GM12878 (cell line): ENCODE results near the gene MAML3.

Source experiments
- NR2C1 ChIP-seq: fragments of 450-650 bp; IDR thresholded peaks from 2 replicates; pipeline ENCODE4 v1.6.1; 2017; ENCODE audit warnings: antibody characterized with exemption, mild to moderate bottlenecking, moderate library complexity
- RAD21 ChIP-seq: IDR thresholded peaks from 2 replicates; pipeline ENCODE4 v1.6.1; 2011; ENCODE audit warnings: mild to moderate bottlenecking, low read depth, low read length, moderate library complexity; ENCODE audit not compliant: insufficient read depth
- ZBTB11 ChIP-seq: fragments of 450-650 bp; formaldehyde crosslinking; IDR thresholded peaks from 2 replicates; pipeline ENCODE4 v1.5.0; 2022; ENCODE audit warnings: mild to moderate bottlenecking, missing genetic modification characterization

DNA sequence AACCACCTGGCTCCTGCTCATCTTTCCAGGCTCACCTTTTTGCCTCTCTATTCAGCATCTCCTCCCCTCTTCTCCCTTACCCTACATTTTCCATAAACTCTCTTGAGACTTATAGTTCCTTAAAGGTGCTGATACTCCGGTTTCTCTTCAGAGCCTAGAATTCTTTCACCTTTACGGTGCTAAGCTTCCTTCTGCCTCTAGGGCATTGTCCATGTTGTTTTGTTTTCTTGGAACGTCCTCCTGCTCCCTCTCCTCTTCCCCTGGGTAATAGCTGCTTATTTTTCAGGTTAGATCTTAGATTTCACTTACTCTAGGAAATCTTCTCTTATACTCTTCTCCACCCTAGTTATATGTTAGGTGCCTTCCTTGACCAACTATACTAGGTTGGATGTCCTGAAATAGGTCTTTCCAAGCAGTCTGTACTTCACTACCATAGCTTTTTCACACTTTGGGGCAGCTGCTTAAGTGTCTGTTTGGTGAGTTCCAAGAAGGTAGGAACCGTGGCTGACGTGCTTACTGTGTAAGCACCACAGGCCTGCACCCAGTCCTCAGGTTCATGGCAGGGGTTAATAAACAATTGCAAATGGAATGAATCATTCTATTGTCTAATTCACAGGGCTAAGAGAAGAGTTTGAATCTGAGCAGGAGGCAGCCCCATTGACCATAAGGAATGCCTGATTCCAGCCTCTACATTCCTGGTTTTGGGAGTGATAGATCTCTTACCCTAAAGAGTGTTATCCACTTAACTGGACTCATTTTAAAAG lies 260.8 kb downstream of the MAML3 start:
- TF ChIP-seq NR2C1 = no peak
- TF ChIP-seq ZBTB11 (CRISPR knock-in tag) = no peak
- TF ChIP-seq RAD21 = no peak
